Fibroblast of lung (primary cell): Measurements from ENCODE around the gene FSTL3.

ENCODE experiments used
- CTCF ChIP-seq, 2 donors: IDR thresholded peaks in 1 of 2; conservative IDR thresholded peaks in 1 of 2; 1 replicate in 1 of 2; 2 replicates in 1 of 2; pipeline ENCODE4 v1.5.1; 2011 to 2012; ENCODE audit warnings: low read length in 2 of 2, control low read depth in 1 of 2, inconsistent platforms in 1 of 2, low read depth in 1 of 2, mild to moderate bottlenecking in 1 of 2
- EZH2 ChIP-seq: IDR thresholded peaks from 2 replicates; pipeline ENCODE4 v1.5.1; 2012; ENCODE audit warnings: low read length, control low read depth, mild to moderate bottlenecking; ENCODE audit errors: missing control alignments

GRCh38 chr19:645912-646778 lies 30.0 kb upstream of the FSTL3 start:
- TF ChIP-seq EZH2 (no peak), CTCF (conservative IDR thresholded peaks at IDR 0.05 in 1 of 2, IDR thresholded peaks at IDR 0.05 in 1 of 2; ENCODE audit: low read depth in 1 of 2, low read length in 2 of 2) (no peak)
